ENCODE measurements around the gene TESK1.
"Not testable (repeated sequence)": the region's sequence is repeated elsewhere in the genome, so short reads cannot be mapped to it uniquely, and the experiment has no call there.

The TESK1 gene

DNA sequence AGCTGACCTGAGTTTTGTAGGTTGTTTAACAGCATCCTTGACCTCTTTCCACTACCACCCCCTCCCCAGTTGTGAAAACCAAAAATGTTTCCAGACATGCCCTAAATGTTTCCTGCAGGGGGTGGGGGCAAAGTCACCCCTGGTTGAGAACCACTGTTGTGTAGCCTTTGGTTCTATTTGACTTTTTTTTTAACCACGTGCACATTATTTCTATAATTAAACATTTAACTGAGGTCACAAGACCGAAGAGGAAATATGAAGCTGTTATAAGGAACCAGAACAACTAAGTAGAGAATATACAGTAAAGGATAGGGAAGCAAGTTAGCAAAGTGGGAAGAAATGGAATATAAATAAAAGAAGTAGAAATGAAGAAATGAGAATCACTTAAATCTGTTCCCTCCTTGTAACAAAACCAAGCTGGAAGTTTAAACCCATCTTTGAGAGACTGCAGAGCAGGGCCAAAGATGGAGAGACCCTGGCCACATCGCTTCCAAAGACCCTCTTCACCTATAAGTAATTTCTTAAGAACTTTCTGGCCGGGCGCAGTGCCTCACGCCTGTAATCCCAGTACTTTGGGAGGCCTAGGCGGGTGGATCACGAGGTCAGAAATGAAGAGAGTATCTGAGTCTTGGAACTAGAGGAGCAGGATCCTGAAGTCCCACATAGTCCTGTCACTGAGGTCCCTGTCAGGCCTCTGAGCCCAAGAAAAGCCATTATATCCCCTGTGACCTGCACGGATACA is 31.2 kb downstream of the TESK1 start:
- no peak overlapping the region for H3K4me3 ChIP-seq (ENCODE audit: low read depth, low read length)
- TF ChIP-seq, protein P1, sequence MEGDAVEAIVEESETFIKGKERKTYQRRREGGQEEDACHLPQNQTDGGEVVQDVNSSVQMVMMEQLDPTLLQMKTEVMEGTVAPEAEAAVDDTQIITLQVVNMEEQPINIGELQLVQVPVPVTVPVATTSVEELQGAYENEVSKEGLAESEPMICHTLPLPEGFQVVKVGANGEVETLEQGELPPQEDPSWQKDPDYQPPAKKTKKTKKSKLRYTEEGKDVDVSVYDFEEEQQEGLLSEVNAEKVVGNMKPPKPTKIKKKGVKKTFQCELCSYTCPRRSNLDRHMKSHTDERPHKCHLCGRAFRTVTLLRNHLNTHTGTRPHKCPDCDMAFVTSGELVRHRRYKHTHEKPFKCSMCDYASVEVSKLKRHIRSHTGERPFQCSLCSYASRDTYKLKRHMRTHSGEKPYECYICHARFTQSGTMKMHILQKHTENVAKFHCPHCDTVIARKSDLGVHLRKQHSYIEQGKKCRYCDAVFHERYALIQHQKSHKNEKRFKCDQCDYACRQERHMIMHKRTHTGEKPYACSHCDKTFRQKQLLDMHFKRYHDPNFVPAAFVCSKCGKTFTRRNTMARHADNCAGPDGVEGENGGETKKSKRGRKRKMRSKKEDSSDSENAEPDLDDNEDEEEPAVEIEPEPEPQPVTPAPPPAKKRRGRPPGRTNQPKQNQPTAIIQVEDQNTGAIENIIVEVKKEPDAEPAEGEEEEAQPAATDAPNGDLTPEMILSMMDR (IDR thresholded peaks at IDR 0.05; ENCODE audit: borderline replicate concordance, insufficient read depth, low read depth, low read length) = no peak

DNA sequence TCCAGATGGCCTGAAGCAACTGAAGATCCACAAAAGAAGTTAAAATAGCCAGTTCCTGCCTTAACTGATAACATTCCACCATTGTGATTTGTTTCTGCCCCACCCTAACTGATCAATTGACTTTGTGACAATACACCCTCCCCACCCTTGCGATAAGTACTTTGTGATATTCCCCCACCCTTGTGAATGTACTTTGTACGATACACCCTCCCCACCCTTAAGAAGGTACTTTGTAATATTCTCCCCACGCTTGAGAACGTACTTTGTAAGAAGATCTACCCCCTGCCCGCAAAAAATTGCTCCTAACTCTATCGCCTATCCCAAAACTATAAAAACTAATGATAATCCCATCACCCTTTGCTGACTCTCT is 31.8 kb downstream of the TESK1 start:
- not testable (repeated sequence) for H3K4me3 ChIP-seq (ENCODE audit: low read depth, low read length)

DNA sequence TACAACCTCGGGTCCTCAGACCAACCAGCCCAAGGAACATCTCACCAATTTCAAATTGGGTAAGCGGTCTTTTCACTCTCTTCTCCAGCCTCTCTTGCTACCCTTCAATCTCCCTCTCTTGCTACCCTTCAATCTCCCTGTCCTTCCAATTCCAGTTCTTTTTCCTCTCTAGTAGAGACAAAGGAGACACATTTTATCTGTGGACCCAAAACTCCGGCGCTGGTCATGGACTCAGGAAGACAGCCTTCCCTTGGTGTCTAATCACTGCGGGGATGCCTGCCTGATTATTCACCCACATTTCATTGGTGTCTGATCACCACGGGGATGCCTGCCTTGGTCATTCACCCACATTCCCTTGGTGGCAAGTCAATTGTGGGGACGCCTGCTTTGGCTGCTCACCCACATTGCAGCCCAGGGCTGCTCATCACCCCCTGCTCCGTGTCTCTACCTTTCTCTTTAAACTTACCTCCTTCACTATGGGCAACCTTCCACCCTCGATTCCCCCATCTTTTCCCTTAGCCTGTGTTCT is 32.4 kb downstream of the TESK1 start:
- H3K4me3 ChIP-seq (ENCODE audit: low read depth, low read length) = not testable (repeated sequence)

DNA sequence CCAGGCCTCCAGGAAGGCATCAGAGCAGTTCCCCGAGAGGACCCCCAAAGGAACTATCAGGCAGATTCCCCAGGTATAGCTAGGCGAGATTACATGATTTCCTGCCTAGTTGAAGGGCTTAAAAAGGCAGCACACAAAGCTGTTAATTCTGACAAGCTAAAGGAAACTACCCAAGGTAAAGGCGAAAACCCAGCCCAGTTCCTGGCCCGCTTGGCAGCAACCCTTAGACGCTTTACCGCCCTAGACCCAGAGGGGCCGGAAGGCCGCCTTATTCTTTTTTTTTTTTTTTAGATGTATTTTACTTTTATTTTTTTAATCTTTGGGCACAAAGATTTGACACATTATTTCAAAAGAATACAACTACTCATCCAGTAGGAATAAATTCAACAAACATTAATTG is 33.7 kb downstream of the TESK1 start:
- not testable (repeated sequence) for H3K4me3 ChIP-seq (ENCODE audit: low read depth, low read length)

DNA sequence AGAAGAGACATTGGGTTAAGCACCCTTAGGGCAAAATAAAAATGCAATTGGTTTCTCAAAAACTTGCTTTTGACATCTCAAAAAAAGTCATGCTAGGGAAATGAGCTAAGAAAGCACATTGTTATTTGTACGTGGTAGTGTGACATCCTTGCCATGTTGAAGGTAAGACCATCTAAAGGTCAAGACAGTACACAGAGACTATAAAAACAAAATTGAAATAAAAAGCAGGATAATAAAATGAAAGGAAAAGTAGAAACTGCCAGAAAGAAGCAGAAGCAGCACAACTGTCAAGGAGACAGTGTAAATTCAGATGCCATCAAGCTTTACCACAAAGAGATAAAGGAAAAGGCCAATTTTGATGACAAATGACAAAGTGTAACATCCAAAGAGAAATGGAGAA is 34.2 kb downstream of the TESK1 start:
- not testable (repeated sequence) for H3K4me3 ChIP-seq (ENCODE audit: low read depth, low read length)

DNA sequence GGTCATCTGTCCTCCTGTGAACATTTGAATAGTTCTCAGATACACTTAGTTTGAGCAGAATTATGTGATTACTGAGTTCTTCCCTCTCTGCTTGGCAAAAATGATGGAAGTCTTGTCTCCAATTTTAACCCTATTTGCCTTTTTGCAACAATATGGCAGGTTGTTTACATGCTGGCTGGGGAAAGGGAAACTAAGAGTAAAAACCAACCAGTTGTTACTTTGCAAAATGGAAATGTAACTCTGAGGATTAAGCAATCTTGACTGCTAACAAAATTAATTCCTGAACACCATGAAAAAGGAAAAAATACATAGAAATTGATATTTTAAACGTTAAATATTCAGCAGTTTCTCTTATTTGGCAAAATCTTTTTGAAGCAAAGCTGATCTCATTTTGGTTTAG is 34.6 kb downstream of the TESK1 start:
- no peak overlapping the region for H3K4me3 ChIP-seq (ENCODE audit: low read depth, low read length)
- TF ChIP-seq, protein P1 (IDR thresholded peaks at IDR 0.05; ENCODE audit: borderline replicate concordance, insufficient read depth, low read depth, low read length) = no peak

DNA sequence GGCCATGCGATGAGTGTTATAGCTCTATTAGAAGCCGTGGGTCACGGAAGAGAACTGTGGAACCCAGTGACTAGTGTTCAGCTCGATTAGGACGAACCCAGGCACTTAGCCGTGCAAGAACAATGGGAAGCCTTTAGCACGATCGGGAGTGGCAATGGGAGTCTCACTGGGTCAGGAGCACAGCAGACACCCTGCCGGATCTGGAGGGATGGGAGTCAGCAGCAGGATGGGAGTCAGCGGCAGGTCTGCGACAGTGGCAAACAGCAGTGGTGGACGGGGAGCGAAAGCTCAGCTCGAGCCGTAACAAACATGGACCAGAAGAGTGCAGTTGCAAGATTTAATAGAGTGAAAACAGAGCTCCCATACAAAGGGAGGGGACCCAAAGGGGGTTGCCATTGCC is 35.4 kb downstream of the TESK1 start:
- not testable (repeated sequence) for H3K4me3 ChIP-seq (ENCODE audit: low read depth, low read length)

DNA sequence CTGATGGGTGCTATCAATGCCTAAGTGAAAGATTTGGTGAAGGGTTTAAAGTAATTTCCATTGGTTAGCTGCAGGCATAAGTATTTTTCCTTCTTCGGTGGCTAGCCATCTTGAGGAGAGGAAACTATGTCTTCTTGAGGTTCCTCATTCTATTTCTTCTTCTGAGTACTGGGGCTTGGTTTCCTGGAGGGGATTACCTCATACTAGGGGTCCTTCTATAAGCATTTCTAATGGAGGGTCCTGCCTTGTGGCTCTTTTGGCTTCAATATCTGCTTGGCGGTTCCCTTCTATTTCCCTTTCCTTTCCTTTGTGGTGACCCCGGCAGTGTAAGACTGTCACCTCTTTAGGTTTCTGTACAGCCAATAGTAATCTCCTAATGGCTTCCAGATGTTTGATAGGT is 36.4 kb downstream of the TESK1 start:
- H3K4me3 ChIP-seq (ENCODE audit: low read depth, low read length) = not testable (repeated sequence)

DNA sequence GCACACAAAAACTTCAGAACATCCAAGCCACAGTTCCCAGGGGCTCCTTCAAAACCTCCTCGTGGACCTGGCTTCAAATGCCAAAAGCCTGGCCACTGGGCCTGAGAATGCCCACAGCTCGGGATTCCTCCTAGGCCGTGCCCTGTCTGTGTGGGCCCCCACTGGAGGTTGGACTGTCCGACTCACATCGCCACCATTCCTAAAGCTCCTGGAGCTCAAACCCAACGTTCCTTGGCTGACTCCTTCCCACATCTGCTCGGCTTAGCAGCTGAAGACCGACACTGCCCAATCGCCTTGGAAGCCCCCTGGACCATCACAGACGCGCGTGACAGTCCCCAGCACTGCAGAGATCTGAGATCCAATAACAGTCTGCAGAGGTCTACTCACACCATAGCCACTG is 38.0 kb downstream of the TESK1 start:
- H3K4me3 ChIP-seq (ENCODE audit: low read depth, low read length) = no peak overlapping the region
- TF ChIP-seq, protein P1 (IDR thresholded peaks at IDR 0.05; ENCODE audit: borderline replicate concordance, insufficient read depth, low read depth, low read length) = no peak

DNA sequence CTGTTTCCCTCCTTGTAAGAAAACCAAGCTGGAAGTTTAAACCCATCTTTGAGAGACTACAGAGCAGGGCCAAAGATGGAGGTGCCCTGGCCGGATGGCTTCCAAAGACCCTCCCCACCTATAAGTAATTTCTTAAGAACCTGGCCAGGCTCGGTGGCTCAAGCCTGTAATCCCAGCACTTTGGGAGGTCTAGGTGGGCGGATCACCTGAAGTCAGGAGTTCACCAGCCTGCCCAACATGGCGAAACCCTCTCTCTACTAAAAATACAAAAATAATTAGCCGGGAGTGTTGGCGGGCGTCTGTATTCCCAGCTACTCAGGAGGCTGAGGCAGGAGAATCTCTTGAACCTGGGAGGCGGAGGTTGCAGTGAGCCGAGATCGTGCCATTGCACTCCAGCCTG is 40.7 kb downstream of the TESK1 start:
- H3K4me3 ChIP-seq (ENCODE audit: low read depth, low read length) = peak overlapping the region; percentile 58

DNA sequence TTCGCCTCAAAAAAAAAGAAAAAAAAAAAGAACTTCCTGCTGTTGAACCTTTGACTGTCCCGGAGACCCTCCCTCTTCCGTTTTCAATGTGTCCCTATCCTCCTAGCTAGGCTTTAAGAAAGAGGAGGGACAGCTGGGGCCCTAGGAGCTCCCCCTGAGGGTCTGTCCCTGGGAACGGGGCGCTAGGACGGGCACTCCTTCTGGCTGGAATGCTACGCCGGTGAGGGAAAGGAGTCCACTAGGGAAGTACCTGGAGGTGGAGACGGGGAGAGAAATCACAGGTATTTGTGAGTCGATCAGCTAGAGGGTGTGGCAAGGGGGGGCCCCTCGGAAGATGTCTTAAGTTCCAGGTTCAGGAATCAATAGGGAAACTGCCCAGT is 41.1 kb downstream of the TESK1 start:
- TF ChIP-seq, protein P1 (IDR thresholded peaks at IDR 0.05; ENCODE audit: borderline replicate concordance, insufficient read depth, low read depth, low read length) = no peak
- peak overlapping the region; percentile 58 for H3K4me3 ChIP-seq (ENCODE audit: low read depth, low read length)

All from GM12875 (cell line).